GM19043 (cell line): ENCODE data around the gene CCDC183.
"Not testable (repeated sequence)": the region's sequence is repeated elsewhere in the genome, so short reads cannot be mapped to it uniquely, and the experiment has no call there.

Source experiments
- ATAC-seq: cut with Tn5 transposase; IDR thresholded peaks from one replicate; pipeline ENCODE4 v1.9.1; 2021; ENCODE audit warnings: low read depth; ENCODE audit not compliant: unreplicated experiment

CCDC183 gene

GRCh38 chr9:136799079-136799853, 3.1 kb downstream of the CCDC183 start:
- no peak for ATAC-seq

DNA sequence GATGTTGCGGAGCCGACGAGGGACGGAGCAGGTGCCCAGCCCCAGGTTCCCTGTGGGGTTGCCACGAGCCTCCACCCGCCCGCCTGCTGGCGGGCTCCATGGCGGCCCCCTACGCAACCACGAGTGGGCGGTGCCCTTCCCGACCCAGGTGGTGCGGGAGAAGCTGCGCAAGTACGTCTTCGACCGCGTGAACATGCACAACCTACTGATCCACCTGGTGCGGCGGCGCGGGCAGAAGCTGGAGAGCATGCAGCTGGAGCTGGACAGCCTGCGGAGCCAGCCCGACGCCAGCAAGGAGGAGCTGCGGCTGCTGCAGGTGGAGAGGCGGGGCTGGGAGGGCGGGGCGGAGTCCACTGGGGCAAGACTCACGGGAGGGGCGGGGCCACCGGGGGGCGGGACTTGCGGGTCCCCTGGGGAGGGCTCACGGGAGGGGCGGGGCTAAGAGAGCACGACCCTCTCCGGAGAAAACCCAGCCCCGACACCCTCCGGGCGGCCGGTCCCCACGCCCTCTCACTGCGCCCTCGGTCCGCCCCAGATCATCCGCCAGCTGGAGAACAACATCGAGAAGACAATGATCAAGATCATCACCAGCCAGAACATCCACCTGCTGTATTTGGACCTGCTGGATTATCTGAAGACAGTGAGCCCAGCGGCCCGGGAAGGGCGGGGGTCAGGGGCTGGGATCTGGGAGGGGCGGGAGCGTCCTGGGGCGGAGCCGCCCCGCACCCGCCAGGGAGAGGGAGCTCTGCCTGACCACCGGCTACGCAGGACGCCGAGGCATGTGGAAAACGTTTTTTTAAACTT, 3.9 kb downstream of the CCDC183 start:
- no peak for ATAC-seq

DNA sequence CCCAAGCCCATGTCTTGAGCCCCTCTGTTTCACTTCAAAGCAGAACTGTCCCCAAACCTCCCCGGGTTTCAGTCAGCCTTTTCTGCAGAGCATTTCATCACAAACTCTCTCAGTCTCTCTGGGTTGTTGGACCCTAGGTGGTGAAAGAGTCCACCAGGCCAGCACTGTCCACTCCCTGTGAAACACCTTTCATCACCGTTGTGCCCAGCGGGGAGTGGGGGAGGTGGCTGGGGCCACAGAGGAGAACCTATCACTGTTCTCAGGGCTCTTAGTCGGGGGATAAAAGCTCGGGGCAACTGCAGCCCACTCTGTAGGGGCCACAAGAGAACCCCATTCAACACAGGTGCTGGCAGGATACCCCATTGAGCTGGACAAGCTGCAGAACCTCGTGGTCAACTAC, 6.2 kb downstream of the CCDC183 start:
- no peak for ATAC-seq

- ATAC-seq = not testable (repeated sequence)
Measured at GRCh38 chr9:136803009-136803550, 6.9 kb downstream of the CCDC183 start.

- ATAC-seq = no peak
Measured at GRCh38 chr9:136803551-136804508, 7.7 kb downstream of the CCDC183 start.

GRCh38 chr9:136804509-136805206, 8.5 kb downstream of the CCDC183 start:
- ATAC-seq = no peak

DNA sequence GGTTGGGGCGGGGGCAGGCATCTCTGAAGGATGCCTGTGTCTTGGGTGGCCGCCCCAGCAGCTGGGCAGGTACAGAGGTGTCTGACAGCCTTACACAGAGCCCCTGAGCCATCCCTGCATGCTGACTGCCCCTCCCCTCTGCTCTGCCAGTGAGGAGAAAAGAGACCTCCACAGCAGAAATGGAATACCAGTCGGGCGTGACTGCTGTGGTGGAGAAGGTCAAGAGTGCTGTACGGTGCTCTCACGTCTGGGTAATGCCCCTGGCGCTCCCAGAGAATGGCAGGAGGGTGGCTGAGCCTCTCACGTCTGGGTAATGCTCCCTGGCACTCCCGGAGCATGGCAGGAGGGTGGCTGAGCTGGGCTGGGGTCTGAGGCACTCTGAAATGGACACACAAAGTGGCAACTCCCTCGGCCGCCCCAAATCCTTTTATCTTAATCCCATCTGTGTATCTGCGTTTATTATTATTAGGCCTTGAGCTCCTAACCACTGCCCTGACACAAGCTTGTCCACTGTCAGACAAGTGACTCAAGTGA, 9.1 kb downstream of the CCDC183 start:
- no peak for ATAC-seq

DNA sequence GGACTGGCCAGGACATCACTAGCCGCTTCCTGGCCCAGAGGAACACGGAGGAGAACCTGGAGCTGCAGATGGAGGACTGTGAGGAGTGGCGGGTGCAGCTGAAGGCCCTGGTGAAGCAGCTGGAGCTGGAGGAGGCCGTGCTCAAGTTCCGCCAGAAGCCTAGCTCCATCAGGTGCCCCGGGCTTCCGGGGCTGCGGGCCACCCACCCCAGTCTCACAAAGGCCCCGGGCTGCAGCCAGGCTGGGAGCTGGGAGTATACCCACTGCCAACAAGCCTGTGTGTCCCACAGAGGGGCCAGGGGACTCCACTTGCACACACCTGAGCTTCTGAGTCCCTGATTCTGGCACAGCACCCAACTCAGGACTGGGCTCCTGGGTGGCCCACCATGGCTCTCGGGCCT, 9.9 kb downstream of the CCDC183 start:
- ATAC-seq = no peak

DNA sequence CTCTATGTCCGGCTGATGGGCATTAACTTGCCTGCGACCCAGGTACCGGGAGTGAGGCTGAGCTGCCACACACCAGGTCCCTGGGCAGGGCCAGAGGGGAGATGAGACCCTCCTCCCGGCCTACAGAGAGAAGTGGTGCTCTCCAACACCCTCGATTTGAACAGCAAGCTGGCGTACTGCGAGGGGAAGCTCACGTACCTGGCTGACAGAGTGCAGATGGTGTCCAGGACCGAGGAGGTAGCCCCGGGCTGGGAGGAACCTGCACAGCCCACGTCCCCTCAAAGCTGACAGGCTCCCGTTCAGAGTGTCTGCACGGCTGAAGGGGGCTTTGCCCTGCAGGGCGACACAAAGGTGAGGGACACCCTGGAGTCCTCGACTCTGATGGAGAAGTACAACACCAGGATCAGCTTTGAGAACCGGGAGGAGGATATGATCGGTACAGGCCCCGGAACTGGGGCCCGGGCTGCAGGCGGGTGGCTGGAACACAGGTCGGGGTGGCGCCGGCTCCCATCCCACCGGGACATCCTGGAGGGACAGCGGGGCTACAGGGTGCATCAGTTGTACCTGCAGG, 10.6 kb downstream of the CCDC183 start:
- no peak for ATAC-seq

DNA sequence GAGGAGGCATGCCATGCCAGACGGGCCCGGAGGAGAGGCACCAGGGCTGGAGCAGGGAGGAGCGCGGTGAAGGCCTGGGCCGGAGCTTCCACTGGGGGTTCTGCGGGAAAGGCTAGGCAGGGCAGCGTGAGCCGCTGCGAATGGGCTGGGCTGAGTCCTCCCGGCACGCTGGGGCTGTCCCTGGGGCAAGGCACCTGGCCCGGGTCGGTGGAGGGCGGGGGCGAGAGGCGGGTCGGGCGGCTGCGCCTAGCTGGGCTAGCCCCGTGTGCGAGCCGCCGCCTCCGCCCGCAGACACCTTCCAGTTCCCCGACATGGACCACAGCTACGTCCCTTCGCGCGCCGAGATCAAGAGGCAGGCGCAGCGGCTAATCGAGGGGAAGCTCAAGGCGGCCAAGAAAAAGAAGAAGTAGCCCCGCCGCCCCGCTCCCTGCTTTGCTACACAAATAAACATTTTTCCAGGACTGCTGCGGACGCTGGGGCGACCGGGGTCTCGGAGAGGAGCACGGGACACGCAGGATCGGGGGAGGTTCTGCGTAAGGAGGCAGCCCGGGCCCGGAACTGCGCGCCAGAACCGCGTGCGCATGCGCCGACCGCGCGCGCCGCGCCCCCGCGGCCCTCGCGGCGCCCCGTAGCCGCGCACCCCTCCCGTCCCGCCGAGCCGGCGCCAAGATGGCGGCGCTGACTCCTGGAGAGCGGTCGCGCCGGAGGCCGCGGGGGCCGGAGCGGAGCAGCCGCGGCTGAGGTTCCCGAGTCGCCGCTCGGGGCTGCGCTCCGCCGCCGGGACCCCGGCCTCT, 11.3 kb downstream of the CCDC183 start, which contains the start of gene RABL6:
TSS of gene RABL6 (plus strand) at position 668 of the 794 bp plus-strand sequence. CDS start 249 bp downstream, outside the sequence.
- ATAC-seq = peak; percentile 82

GRCh38 chr9:136808075-136808805, 12.1 kb downstream of the CCDC183 start:
- peak; percentile 30 for ATAC-seq

DNA sequence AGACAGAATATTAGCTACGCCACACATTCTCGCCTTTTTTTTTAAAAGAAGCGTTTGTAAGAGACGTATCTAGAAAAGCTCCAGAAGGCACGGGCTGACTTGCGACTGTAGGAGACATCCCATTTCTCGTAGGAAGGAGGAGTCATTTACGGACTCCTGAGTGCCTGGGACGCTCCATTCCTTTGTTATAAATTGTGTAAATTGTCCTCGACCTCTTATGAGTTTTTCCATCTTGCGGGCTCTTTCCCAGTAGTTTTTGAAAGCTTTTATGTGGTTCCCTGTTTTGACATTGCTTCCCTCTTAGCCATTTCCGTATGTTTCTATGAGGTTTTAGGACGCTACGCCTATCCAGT, 12.6 kb downstream of the CCDC183 start:
- no peak for ATAC-seq

DNA sequence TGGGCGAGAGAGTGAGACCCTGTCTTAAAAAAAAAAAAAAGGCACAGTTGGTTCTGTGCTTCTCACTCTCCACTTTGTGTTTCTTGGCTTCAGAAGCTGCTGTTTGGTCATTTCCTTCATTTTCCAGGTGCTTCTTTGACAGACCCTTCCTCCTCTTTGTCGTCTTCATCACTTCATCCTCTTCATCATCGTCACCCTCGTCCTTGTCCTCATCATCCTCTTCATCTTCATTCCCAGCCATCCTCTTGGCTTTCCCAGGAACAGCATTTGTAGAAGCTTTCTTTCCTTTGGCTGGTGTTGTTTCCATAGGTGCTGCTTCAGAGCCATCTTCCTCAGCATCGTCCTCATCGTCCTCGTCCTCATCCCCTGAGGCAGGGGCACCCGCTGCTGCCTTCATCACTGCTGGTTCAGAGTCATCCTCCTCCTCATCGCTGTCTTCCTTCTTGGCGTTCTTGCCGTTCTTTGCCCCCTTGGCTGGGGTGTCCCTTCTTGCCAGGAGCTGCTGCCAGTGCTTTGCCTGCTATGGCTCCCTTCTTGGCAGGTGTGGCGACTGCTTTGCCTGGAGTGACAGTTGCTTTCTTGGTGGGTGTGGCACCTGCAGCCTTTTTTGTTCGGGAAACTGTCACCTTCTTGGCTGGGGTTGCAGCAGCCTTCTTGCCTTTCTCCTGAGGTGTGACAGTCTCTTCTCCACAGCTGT, 18.7 kb downstream of the CCDC183 start:
- no peak for ATAC-seq

- no peak for ATAC-seq
Measured at GRCh38 chr9:136815422-136815782, 19.3 kb downstream of the CCDC183 start.

GRCh38 chr9:136820971-136821825, 25.1 kb downstream of the CCDC183 start:
- no peak for ATAC-seq

GRCh38 chr9:136821826-136822544, 25.8 kb downstream of the CCDC183 start:
- no peak for ATAC-seq
